Globus pallidus (tissue), 1 donor: ENCODE measurements around the gene PPFIBP2.

Experiments
- DNase-seq: peaks from one replicate; pipeline ENCODE4 v3.0.0-alpha.2; 2015; ENCODE audit warnings: low spot score

The PPFIBP2 gene

DNA sequence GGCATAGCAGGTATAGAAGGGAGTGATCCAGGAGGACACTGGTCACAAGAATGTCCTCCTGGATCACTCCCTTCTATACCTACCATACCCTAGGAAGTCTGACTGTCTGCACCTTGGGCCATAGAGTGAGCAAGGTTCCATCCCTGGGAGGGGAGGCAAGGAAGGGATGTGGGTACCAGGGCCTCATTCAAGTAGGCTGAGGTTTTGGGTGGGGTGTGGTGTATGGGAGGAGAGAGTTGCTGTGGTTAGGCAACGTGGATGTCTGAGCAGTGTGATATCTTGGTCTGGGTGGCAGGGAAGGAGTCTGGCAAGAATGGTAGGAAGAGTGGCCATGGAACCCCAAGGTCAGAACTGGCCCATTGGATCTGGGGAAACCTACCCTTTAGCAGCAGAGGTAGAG lies 13.2 kb downstream of the PPFIBP2 start:
- DNase-seq = no peak

DNA sequence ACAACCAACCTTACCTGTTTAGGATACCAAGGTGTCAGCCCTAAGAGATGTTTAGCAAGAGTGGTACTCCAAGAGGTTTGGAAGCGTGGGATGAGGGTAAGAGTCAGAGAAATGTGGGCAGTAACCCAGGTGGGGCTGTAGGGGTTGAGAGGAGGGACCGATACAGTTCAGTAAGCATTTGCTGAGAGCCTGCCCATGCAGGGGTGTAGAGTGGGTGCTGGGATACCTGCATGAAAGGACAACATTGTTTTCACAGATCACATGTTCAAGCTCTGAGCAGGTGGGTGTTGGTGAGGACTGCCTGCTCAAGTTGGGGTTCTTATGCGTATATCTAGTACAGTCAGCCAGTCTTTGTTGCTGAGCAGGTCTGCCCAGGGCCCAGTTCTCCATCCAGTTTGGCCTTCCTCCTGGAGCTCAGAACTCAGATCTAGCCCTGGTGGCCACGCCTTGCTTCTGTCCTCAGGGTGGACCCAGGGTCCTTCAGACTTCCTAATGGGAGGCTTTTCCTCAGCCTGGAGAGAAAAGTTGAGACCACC lies 14.8 kb downstream of the PPFIBP2 start:
- no peak for DNase-seq

DNA sequence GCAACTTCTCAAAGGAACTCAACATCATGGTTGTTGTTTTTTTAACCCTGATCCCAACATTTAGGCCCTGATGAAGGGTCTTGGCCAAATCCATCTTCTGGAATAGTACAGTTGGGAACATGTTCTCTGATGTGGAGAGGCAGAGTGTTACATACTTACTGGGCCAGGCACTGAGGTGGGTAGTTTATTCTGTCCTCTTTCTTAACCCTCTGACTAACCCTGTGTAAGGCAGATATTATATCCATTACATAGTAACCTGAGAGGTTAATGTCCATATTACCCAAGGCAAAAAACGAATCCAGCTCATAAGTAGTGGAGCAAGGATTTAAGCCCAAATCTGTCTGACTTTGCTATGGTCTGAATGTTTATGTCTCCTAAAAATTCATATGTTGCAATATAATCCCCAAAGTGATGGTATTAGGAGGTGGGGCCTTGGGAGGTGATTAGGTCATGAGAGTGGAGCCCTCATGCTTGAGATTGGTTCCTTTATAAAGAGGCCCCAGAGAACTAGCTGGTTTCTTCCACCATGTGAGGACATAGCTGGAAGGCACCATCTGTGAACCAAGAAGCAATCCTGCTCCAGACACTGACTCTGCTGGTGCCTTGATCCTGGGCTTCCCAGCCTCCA lies 16.3 kb downstream of the PPFIBP2 start:
- DNase-seq = no peak

DNA sequence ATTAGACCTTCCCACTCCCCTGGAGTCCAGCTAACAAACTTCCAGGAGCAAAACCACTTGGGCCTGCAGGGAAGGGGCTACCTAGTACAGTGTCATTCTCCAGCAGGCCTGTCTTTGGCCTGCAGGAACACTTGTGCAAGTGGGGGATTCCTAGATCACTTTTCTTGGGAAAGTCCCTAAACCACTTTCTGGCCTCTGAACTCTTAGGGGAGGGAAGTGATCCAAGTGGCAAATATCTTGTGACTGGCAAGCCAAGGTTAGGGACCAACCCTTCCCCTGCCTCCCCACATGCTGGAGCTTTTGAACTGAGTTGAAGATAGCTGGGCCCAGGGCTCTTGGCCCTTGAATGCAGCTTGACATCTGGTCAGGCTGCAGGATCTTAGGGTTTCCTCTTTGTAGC lies 17.2 kb downstream of the PPFIBP2 start:
- no peak for DNase-seq

DNA sequence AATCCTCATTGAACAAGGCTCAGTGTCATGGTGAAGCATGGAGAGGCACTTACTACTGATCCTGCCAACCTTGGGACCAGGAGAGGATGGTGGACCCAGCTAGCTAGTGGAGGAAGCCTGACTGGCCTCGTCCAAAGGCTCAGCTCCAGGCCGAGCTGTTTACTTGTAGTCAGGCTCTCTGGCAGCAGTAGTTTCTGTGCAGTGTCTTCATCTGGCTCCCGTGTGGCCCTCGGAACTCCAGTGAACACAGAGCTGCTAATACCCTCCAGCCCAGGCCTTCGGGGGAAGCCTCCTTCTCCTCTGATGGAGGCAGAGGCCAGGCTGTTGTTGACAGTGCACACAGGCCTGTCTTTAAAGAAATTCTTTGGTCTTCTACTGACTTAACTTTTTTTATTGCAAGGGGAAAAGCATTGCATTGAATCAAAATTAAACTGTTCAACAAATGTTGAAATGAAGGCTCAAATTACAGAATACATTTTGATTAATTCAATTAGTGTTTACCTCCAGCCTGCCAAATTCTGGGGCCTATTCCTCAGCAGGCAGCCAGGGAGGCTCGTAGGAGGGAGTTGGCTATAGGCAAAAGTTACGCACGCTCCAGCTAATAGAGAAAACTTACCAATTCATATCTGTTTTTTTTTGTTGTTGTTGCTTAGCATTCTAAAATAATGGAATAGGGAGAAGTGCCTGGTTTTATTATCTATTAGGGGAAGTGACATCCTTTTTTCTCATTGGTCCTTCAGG lies 18.8 kb downstream of the PPFIBP2 start:
- no peak for DNase-seq

DNA sequence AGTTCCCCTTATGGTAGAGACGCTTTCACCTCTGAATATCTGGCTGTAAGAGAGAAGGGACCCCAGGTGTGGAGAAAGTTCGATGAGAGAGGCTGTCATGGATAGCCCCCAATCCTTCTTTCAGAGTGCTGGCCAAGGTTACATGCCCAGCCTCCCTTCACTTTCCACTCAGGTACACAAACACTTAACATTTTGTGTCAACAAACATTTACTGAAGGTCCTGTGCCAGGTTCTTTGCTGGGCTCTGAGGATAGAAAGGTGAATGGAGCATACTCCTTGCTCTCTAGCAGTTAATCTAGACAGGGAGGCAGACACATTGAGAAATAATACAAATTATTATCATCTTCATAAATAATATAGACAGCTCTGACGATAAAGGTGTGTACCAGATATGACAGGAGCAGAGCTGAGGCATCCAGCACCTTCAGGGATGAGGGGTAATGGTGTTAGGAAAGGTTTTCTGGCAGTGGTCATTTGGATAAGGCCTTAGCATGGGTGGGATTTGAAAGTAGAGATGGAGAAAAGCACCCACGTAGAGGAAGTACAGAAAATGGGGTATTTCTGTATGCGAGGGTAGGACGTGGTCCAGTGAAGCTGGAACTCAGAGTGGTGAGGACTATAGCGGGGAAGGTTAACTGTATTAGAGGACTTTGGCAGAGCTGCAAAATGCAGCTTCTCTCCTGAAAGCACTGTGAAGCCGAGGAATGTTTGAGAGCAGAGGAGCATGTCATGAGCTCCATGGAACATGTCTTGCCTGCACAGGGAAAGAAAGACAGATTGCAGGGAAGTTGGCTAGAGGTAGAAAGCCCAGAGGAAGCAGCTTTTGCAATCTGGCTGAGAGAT lies 19.6 kb downstream of the PPFIBP2 start:
- no peak for DNase-seq

DNA sequence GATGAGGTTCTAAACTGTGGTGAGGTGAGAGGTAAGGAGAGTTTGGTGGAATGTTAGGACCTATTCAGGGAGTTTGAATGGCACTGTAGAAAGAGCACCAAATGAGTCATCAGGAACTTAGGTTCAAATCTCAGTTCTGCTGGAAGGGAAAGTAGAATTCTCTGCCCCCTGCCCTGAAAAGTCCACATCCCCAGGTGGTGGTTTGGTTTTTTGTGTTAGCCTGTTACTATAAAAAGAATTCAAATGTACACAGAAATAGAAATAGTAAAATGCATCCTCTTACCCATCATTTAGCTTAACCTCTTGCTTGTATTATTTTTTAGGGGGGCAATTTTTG lies 20.2 kb downstream of the PPFIBP2 start:
- no peak for DNase-seq

DNA sequence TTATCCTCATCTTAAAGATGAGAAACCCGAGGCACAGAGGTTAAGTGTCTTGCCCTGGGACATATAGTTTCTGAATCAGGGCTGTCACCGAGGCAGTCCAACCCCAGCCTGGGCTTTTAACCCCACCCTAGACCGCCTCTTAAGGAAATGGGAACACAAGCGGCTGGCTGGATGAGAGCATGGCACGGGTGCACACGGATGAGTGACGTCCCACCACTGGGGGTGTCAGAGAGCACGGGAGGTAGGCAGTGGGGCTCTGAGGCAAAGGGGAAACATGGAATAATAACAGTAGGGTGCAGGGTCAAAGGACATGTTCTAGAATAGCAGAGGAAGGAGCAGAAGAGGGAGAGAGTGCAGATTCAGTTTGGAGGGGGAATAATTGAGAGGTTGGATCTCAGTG lies 22.3 kb downstream of the PPFIBP2 start:
- DNase-seq = no peak

DNA sequence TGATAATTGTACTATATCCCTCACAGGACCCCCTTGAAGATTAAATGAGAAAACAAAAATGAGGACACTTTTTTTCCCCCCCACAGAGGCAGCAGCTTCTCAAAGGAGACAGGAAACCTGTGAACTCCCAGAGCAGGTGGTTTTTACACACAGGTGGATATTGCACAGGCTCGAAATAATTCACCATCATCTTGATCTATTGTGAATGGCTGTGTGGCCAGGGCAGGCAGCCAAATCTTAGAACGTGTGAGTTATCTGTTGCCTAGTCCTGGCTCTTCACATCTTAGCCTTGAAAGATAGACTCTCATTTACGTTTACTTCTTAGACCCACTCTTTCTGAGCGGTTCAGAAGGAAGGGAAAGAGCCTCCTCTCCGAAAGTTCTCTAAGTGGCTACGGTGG lies 23.5 kb downstream of the PPFIBP2 start:
- no peak for DNase-seq

DNA sequence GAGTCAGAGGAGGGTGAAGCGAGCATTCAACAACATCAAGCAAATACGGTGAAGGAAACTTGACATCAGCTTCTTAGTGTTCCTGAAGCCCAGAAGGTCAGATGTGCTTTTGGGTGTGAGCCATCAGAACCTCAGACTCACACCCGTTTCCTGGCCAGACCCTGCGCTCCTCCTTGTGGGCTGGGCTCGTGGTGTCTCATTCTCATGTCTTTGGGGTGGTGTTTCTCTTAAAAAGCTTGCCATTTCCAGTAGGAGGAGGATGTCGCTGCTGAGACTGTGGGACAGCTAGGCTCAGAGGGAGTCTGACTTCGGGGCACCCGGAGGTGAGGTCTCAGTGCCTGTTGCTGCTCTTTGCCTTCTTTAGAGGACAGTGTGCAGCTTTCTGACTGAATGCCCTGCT lies 24.2 kb downstream of the PPFIBP2 start:
- no peak for DNase-seq

DNA sequence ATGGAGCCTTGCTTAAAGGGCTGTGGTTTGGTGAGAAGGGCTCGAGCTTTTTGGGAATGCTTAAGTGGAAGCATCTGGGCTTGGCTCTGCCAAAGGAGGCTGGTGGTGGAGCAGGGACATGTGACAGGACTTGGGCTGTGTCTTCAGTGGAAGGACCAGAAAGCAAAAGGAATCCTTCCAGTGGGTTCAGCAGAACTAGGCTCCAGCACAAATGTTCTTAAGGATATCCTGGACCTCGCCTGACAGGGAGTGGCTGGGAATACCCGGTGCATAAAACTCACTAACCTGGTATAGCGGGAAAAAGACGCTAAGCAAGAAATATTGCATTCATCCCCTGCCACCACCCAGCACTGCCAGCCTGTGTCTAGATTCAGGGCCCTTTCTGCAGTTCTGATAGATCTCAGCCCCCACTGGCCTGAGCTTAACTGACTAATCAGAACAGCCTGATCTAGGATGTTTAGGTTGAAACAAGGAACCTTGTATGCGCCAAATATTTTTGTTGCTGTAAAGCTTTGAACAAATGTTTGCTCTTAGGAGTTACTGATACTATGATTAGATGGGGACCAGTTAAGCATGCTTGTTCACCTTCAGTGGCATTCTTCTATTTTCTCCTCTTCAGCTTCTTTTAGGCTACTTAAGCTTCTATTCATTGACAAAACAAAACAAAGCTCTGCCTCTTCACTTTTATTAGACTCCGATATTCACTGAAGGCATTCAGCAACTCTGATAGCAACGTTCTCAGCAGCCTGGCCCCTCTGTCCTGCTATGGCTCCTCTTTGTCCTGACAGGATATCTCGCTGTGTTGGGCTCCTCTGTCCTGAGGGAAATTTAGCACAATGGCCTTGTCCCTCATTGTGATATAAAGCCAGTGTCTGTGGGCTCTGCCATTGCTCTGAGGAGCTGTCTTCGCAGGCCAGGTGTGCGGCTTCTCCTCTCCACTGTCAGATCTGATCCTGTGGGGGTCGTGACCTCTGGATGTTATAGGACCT lies 25.0 kb downstream of the PPFIBP2 start:
- no peak for DNase-seq

DNA sequence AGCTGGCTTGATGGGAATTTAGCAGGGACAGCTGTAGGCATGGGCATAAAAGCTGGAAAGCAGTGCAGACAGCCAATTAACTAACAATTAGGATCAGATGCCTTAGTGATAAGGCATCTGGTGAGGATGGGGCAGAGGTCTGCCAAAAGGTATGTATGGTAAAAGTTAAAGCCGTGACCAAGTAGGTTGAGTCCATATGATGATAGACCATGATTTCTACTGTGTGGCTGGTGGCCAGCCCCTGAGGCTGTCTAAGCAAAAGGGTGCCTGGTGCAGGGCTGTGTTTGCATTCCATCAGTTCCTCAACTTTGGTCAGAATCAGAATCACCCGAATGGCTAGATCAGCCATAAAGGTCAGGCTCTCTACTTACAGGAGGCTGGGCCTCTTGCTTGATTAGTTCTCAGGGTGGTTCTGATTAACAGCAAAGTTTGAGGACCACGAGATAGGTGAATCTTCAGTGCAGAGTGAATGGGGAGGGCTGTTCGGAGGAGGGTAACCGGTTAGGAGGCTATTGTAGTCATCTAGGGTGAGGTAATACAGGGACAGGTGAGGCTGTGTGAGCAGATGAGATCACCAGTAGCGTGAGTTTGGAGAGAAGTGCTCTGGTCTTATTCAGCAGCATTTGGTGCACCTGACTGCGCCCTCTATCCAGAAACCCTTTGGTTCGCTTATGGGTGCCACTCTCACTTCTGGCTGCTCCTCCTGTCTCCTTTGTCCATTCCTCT lies 27.2 kb downstream of the PPFIBP2 start:
- no peak for DNase-seq

DNA sequence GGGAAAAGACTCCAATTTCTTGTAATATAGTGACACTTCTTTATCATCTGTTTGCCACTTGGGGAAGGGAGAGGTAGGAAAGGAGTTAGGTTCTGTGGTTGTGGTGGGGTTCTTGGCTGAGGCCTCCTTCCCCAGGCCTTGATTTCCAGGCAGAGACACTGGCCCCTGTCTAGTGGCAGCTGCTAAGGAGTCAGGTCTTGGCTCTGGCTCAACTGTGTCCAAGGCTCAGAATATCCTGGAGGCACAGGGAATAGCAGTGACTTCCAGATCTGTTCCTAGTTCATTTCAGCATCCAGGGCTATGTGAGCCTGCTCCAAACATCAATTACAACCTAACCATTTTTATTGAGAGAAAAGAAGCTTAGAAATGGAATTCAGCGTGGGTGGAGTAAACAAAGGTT lies 29.5 kb downstream of the PPFIBP2 start:
- no peak for DNase-seq

DNA sequence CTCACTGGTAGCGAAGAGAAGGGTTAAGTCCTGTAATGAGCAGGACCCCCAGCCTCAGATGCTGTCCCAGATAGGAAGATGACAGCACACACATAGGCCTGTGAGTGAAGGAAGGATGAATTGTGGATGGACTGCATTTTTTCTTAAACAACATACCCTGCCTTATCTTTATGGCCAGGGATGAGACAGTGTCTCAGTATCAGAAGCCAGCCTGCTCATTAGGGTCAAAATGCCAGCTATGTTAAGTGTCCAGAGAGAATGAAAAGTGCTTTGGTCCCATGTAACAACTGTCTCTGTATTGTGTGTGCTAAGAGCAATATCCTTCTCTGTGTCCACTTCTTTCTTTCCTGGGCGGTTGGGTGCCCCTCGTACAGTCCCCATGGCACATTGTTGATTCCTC lies 30.2 kb downstream of the PPFIBP2 start:
- no peak for DNase-seq

DNA sequence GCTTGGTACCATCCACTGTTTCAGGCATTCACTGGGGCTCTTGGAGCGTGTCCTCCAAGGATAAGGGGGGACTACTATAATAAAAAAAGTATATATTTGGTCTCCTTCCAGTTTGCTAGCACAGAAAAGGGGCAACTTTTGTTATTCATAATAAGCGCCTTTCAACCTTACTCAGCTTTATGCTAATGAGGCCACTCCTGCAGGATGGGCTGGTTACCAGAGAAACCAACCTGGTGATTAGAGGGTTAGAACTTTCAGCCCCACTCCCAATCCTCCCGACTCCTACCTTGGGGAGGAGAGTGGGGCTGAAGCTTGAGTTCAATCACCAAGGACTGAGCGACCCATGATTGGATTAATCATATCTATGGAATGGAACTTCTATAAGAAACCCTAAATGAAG lies 31.8 kb downstream of the PPFIBP2 start:
- no peak for DNase-seq

DNA sequence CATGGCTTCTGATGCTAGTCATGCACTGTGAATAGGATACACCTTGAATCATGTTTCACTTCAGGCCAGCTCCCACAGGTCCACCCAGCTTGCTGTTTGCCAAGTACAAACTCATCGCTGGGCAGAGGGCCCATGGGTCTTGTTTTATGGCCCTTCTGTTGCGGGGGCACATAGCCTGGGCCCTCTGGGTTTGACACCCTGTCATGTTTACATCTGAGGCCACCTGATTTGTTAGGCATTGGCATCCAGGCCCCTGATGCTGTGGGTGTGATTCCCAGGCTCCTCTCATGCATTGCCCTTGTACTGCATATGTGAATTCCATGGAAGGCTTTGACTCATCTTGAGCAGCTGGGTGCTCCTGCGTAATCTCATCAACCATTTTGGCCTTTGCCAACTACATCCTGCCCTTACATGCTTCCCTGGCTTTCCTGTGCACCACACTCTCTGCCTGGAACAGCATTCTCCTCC lies 32.6 kb downstream of the PPFIBP2 start:
- DNase-seq = no peak

DNA sequence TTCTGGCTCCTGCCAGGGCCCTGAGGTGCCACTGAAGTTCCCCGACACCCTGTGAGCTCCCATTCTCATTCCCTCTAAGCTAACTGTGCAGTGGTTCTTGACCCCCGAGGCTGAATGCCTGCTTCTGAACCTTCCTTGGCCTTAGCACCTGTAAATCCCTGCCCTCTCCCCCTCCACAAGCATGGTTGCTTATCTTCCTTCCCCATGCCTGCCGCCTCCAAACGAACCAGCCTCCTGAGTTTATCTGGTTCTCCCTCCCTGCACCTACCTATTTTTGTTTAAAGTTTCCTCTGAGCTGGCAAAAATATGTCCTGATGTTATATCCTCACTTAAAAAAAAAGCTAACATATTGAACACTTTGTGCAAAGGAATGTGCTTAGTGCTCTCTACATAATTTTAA lies 33.9 kb downstream of the PPFIBP2 start:
- no peak for DNase-seq

DNA sequence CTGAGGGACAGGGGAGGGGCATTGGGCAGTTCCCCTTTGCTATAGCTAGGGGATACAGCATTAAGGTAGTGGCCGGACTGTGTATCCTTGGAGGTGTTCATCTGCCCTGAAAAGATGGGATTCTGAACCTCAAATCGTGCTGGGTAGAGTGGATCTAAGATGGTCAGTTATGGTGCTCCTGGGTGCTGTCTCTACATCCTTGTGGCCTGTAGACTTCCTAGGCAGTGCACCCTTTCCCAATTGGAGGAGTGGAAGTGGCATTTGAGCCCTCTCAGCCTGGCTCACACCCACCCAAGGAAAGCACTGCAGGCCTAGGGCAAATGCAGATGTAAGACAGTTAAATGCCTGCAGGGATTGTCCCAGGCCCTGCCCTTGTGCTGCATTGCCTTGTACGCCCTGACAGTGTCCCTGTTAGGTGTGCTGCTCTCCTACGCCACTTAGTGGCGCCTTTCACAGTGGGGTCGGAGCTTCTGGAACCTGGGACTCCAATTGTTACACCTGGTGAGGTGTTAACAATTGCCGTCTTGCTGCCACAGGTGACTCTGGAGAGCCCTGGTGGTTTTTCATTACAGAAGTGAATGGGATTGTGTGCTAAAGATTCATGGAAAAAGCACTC lies 35.0 kb downstream of the PPFIBP2 start:
- no peak for DNase-seq

DNA sequence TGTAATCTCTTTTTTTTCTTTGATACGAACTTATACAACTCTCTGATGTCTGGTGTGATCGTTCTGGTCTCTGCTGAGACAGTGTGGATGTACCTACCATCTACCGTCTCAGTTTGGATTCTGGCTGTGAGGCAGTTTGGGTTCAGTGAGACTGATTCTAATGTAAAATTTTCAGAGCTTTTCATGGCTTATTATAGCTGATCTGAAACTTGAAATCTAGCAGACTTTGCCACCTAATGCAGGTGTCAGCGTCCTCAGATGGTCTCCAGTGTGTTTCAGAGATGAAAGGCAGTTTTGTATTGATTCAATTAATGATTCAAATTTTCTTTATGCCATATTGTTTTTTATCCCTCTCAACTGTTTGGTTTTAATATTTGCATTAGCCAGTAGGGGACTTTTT lies 35.9 kb downstream of the PPFIBP2 start:
- DNase-seq = no peak

DNA sequence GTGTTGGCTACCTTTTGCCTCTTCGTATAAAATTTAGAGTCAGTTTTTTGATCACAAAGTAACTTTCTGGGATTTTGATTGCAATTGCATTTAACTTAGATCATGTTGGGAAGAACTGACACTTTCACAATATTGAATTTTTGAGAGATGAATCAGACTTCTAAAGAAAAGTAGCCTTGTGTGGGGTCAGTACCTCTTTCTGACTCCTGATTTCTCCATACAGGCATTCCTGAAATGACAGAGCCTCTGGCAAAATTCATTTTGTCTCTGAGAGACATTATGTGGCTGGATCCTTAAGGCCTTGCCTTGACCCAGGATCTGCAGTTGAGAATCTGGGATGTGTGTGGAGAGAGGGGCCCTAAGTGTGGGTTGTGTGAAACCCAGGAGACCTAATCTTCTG lies 37.8 kb downstream of the PPFIBP2 start:
- DNase-seq = no peak

DNA sequence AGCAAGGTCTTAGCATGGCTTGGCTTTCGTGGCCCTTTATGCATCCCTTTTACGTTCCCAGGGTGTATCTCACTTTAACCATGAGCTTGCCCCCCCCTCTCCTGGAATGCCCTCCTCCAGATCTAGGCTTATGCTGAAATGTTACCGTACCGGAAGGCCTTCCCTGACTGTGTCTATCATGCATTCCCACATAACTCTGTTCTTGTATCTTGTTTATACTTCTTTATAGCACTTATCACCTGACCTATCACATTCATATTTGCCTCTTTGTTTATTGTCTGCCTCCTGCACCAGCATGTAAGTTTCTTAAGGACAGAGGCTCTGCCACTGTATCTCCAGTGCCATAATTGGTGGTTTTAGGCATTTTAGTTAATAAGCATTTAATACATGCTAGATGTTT lies 38.9 kb downstream of the PPFIBP2 start:
- DNase-seq = no peak
